Peyer's patch (tissue), 4 donors: ENCODE data around the gene EMC8.

Experiments used
- POLR2A ChIP-seq, 2 donors: fragments of 450-650 bp; IDR thresholded peaks; one replicate each; pipeline ENCODE4 v1.5.1; 2017; ENCODE audit warnings: antibody characterized with exemption in 2 of 2, mild to moderate bottlenecking in 2 of 2, moderate library complexity in 2 of 2
- TF ChIP-seq, protein P1 (sequence below), 6 experiments: fragments of 450-650 bp in 4 of 6; fragments of 200-600 bp in 2 of 6; sonication (generic) in 1 of 6; IDR thresholded peaks; one replicate each; pipeline ENCODE4 v1.5.1; 2017 to 2019; ENCODE audit warnings: antibody characterized with exemption in 6 of 6, mild to moderate bottlenecking in 3 of 6, moderate library complexity in 1 of 6

DNA sequence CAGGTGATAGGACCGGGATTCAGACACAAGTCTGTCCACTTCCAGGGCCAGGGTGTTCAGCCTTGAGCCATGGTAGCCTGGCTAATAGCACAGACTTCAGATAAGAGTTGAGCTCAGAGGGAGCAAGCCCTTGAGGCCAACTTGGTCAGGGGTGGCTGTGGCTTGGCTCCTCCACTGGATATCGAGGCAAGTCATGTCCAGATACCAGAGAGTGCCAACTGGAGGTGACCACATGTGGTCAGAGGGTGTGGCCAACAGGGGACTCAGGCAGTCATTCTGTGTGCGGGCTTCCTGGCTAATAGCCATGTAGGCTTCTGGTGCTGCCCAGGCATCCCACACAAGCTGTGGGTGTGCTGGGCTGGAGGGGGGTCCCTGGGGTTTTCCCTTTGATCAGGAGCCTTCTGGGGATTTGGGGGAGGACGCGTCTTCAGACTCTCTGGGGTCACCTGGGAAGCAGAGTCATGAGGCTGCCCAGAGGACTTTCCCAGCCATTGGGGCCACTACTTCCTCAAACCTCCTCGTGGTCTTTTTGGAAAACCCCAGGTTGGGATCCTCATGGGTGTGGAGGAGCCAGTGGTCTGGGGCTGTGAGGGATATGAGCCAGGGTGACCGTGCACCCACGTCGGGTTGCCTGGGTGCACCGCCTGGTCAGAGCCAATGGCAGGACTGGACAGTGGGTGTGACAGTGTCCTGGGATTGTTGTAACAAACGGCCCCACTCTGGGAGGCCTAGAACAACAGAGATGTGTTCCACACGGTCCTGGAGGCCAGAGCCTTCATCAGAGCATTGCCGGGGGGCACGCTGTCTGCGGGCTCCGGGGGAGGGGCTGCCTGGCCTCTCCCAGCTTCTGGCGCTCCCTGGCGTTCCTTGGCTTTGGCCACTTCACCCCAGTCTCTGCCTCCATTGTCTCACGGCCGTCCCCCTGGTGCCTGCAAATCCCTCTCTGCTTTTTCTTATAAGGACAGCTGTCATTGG is 25.1 kb upstream of the EMC8 start:
- no peak for TF ChIP-seq POLR2A (IDR thresholded peaks at IDR 0.05)
- TF ChIP-seq, protein P1, sequence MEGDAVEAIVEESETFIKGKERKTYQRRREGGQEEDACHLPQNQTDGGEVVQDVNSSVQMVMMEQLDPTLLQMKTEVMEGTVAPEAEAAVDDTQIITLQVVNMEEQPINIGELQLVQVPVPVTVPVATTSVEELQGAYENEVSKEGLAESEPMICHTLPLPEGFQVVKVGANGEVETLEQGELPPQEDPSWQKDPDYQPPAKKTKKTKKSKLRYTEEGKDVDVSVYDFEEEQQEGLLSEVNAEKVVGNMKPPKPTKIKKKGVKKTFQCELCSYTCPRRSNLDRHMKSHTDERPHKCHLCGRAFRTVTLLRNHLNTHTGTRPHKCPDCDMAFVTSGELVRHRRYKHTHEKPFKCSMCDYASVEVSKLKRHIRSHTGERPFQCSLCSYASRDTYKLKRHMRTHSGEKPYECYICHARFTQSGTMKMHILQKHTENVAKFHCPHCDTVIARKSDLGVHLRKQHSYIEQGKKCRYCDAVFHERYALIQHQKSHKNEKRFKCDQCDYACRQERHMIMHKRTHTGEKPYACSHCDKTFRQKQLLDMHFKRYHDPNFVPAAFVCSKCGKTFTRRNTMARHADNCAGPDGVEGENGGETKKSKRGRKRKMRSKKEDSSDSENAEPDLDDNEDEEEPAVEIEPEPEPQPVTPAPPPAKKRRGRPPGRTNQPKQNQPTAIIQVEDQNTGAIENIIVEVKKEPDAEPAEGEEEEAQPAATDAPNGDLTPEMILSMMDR (IDR thresholded peaks at IDR 0.05): no peak
